Naive thymus-derived CD4-positive, alpha-beta T cell (primary cell): ENCODE measurements around the gene ZCCHC4. TPM values are rescaled to one million over a fixed set of nuclear protein-coding genes. Genes with fewer than 3 reads are reported as not detected.
A peak's percentile ranks its signal among the peaks of the same experiment; 100 is the strongest.

Experiments used
- ATAC-seq: fragments of 150-1000 bp; cut with Tn5 transposase; 2 replicates; pipeline ENCODE4 v1.10.0; 2021; ENCODE audit warnings: mild to moderate bottlenecking, moderate library complexity
- CTCF ChIA-PET: fragments of 350-600 bp; sonication (Branson Sonifier 250); formaldehyde crosslinking; loops from one replicate; lab custom pipeline; 2021; ENCODE audit warnings: antibody characterized with exemption; lab: Charles Lee
- POLR2A ChIA-PET: fragments of 350-600 bp; sonication (Branson Sonifier 250); formaldehyde crosslinking; loops from one replicate; lab custom pipeline; 2021; ENCODE audit warnings: antibody characterized with exemption, inconsistent platforms; lab: Charles Lee
- DNase-seq, 9 donors: peaks; one replicate each; pipeline versions ENCODE4 v3.0.0 to v3.0.0-alpha.2; 2020 to 2022; ENCODE audit warnings: mixed read lengths in 1 of 9
- H3K27ac ChIP-seq: one replicate; pipeline ENCODE4 v1.7.0; 2013; ENCODE audit warnings: mild to moderate bottlenecking, low read depth, low read length, moderate library complexity
- H3K27me3 ChIP-seq, 2 donors: one replicate each; pipeline ENCODE4 v1.7.0; 2013; ENCODE audit warnings: low read length in 2 of 2, mild to moderate bottlenecking in 2 of 2, moderate library complexity in 2 of 2; ENCODE audit not compliant: control insufficient read depth in 2 of 2, insufficient read depth in 2 of 2
- H3K36me3 ChIP-seq, 3 experiments: 1 replicate in 2 of 3; 2 replicates in 1 of 3; pipeline ENCODE4 v1.7.0; 2013; ENCODE audit warnings: low read length in 3 of 3, mild to moderate bottlenecking in 3 of 3, moderate library complexity in 1 of 3; ENCODE audit not compliant: insufficient read depth in 3 of 3, control insufficient read depth in 2 of 3
- H3K4me1 ChIP-seq, 2 donors: one replicate each; pipeline ENCODE4 v1.7.0; 2013; ENCODE audit warnings: low read length in 2 of 2, mild to moderate bottlenecking in 2 of 2, moderate library complexity in 1 of 2; ENCODE audit not compliant: control insufficient read depth in 2 of 2, insufficient read depth in 2 of 2
- H3K4me3 ChIP-seq: 2 replicates; pipeline ENCODE4 v1.7.0; 2013; ENCODE audit warnings: mild to moderate bottlenecking, low read length
- H3K9me3 ChIP-seq, 3 experiments: 1 replicate in 2 of 3; 2 replicates in 1 of 3; pipeline ENCODE4 v1.7.0; 2013; ENCODE audit warnings: low read length in 3 of 3; ENCODE audit not compliant: control insufficient read depth in 2 of 3
- H3K27ac Mint-ChIP-seq, 9 donors: one replicate each; pipeline ENCODE4 v1.8.0; 2020 to 2022; ENCODE audit warnings: mixed read lengths in 9 of 9, mild to moderate bottlenecking in 8 of 9, moderate library complexity in 5 of 9, inconsistent platforms in 2 of 9
- H3K27me3 Mint-ChIP-seq, 5 donors: one replicate each; pipeline ENCODE4 v1.8.0; 2021 to 2022; ENCODE audit warnings: mixed read lengths in 5 of 5, mild to moderate bottlenecking in 1 of 5
- H3K36me3 Mint-ChIP-seq, 5 donors: one replicate each; pipeline ENCODE4 v1.8.0; 2020 to 2022; ENCODE audit warnings: mixed read lengths in 5 of 5, mild to moderate bottlenecking in 3 of 5, inconsistent platforms in 1 of 5
- H3K4me1 Mint-ChIP-seq, 7 donors: one replicate each; pipeline ENCODE4 v1.8.0; 2020 to 2022; ENCODE audit warnings: mixed read lengths in 7 of 7, mild to moderate bottlenecking in 3 of 7, inconsistent platforms in 1 of 7
- H3K4me3 Mint-ChIP-seq, 10 donors: one replicate each; pipeline ENCODE4 v1.8.0; 2020 to 2022; ENCODE audit warnings: mild to moderate bottlenecking in 10 of 10, mixed read lengths in 10 of 10, moderate library complexity in 6 of 10, inconsistent platforms in 2 of 10
- H3K9me3 Mint-ChIP-seq, 11 donors: one replicate each; pipeline ENCODE4 v1.8.0; 2020 to 2022; ENCODE audit warnings: mixed read lengths in 11 of 11, mild to moderate bottlenecking in 4 of 11, inconsistent platforms in 1 of 11, moderate library complexity in 1 of 11
- intact Hi-C, 2 donors: fragments of 100-400 bp; cut with micrococcal nuclease; formaldehyde crosslinking; loops; one replicate each; pipeline ENCODE4 v1.15.1; 2023
- polyA plus RNA-seq, 2 donors: library from polyadenylated mRNA; unstranded; fragments of 300-500 nt; fragmentation: Illumina TruSeq; gene quantifications; one replicate each; pipeline ENCODE4 v1.2.3, GENCODE V29; 2021
- total RNA-seq, 6 experiments: library from RNA in 5 of 6; stranded (reverse) in 5 of 6; gene quantifications; 1 replicate in 5 of 6; 2 replicates in 1 of 6; pipeline ENCODE4 v1.2.3 and lab custom pipeline; 2021 to 2026

The ZCCHC4 gene
- total and polyA plus RNA-seq, 7 experiments from 2014 or later = 9.5 to 15.5 (median 13.6) TPM

GRCh38 chr4:25410820-25411529 is 98.4 kb downstream of the ZCCHC4 start:
- no peak overlapping the region for H3K4me3 Mint-ChIP-seq
- no peaks in the 10 kb centered on the region for H3K27me3 ChIP-seq
- H3K27ac Mint-ChIP-seq = peak overlapping the region in 2 of 9 donors; percentile 15 to 38
- no peaks in the 10 kb centered on the region for H3K9me3 Mint-ChIP-seq
- no peaks in the 10 kb centered on the region for H3K9me3 ChIP-seq
- H3K4me1 ChIP-seq = no peaks in the 10 kb centered on the region
- ATAC-seq (no peak), DNase-seq (no peak)
- POLR2A ChIA-PET = no interaction called here
- H3K27me3 Mint-ChIP-seq = no peaks in the 10 kb centered on the region
- H3K36me3 Mint-ChIP-seq = peaks cover 9 to 63% (median 32%) of the 10 kb centered on the region in 5 donors
- intact Hi-C loops = no loop called here
- no peak overlapping the region for H3K4me3 ChIP-seq
- peaks cover 0 to 2% (median 0%) of the 10 kb centered on the region in 7 donors for H3K4me1 Mint-ChIP-seq
- H3K36me3 ChIP-seq = peaks cover 36 to 80% (median 50%) of the 10 kb centered on the region in 3 experiments
- CTCF ChIA-PET = no interaction called here
- H3K27ac ChIP-seq = no peak overlapping the region

- CTCF ChIA-PET = interaction anchor here (0.6 kb wide), 1 partner anchor 876 kb away, joined by 3 read pairs; no protein-coding TSS in a partner anchor
- peaks cover 14 to 67% (median 34%) of the 10 kb centered on the region in 5 donors for H3K36me3 Mint-ChIP-seq
- Histone ChIP-seq H3K4me1 (no peaks in the 10 kb centered on the region), H3K27me3 (no peaks in the 10 kb centered on the region), H3K9me3 (no peaks in the 10 kb centered on the region), H3K36me3 (peaks cover 32 to 79% (median 42%) of the 10 kb centered on the region in 3 experiments), H3K4me3 (no peak overlapping the region), H3K27ac (no peak overlapping the region)
- intact Hi-C loops = no loop called here
- peak overlapping the region in 2 of 9 donors; percentile 5 to 27 for H3K27ac Mint-ChIP-seq
- H3K4me3 Mint-ChIP-seq = no peak overlapping the region
- ATAC-seq (no peak), DNase-seq (no peak)
- peaks cover 0 to 3% (median 0%) of the 10 kb centered on the region in 7 donors for H3K4me1 Mint-ChIP-seq
- POLR2A ChIA-PET = no interaction called here
- H3K27me3 Mint-ChIP-seq = no peaks in the 10 kb centered on the region
- H3K9me3 Mint-ChIP-seq = no peaks in the 10 kb centered on the region
Measured at GRCh38 chr4:25413261-25413660, 100.7 kb downstream of the ZCCHC4 start.

- Mint-ChIP-seq H3K36me3 (peaks cover 4 to 58% (median 14%) of the 10 kb centered on the region in 5 donors), H3K27ac (no peak overlapping the region), H3K4me1 (peaks cover 0 to 3% (median 0%) of the 10 kb centered on the region in 7 donors), H3K4me3 (no peak overlapping the region), H3K27me3 (no peaks in the 10 kb centered on the region), H3K9me3 (no peaks in the 10 kb centered on the region)
- no peak overlapping the region for H3K4me3 ChIP-seq
- ATAC-seq = no peak
- no peaks in the 10 kb centered on the region for H3K27me3 ChIP-seq
- intact Hi-C loops = no loop called here
- no peaks in the 10 kb centered on the region for H3K4me1 ChIP-seq
- H3K27ac ChIP-seq = no peak overlapping the region
- DNase-seq = no peak
- ChIA-PET CTCF (no interaction called here), POLR2A (no interaction called here)
- H3K9me3 ChIP-seq = no peaks in the 10 kb centered on the region
- peaks cover 1 to 51% (median 19%) of the 10 kb centered on the region in 3 experiments for H3K36me3 ChIP-seq
Measured at GRCh38 chr4:25417014-25417413, 104.4 kb downstream of the ZCCHC4 start.

Other genes with a start within 250 kb of the ZCCHC4 start
- gene SEPSECS, start 152.3 kb upstream of the ZCCHC4 start, total RNA-seq = 10 to 100 TPM; 14.4 to 25.0 (median 17.2) TPM
- gene SEPSECS, start 152.3 kb upstream of the ZCCHC4 start, polyA plus RNA-seq = 1 to 10 TPM; 1.4 to 3.4 TPM
- 10 to 100 TPM; 10.7 to 31.9 (median 11.9) TPM for gene PI4K2B, start 78.7 kb upstream of the ZCCHC4 start, total RNA-seq
- gene PI4K2B, start 78.7 kb upstream of the ZCCHC4 start, polyA plus RNA-seq = 10 to 100 TPM in 1 of 2 donors, 1 to 10 TPM in 1; 7.2 to 12.1 TPM
- gene ANAPC4, start 64.5 kb downstream of the ZCCHC4 start, total RNA-seq = 10 to 100 TPM; 40.6 to 55.3 (median 50.4) TPM
- 10 to 100 TPM; 19.0 to 21.2 TPM for gene ANAPC4, start 64.5 kb downstream of the ZCCHC4 start, polyA plus RNA-seq